Choroid plexus epithelial cell (primary cell): ENCODE results near the gene ZNF467.

Experiments
- DNase-seq: peaks from one replicate; pipeline ENCODE4 v3.0.0-alpha.2; 2010; ENCODE audit warnings: low read depth
- H3K4me3 ChIP-seq: 2 replicates; pipeline ENCODE4 v1.5.1; 2011; ENCODE audit warnings: low read depth, mild to moderate bottlenecking, control low read depth, low read length, moderate library complexity
- TF ChIP-seq, protein P1 (sequence below): conservative IDR thresholded peaks from 2 replicates; pipeline ENCODE4 v1.5.1; 2011; ENCODE audit warnings: low read depth, mild to moderate bottlenecking, control low read depth, inconsistent platforms, low read length, moderate library complexity

Gene ZNF467

DNA sequence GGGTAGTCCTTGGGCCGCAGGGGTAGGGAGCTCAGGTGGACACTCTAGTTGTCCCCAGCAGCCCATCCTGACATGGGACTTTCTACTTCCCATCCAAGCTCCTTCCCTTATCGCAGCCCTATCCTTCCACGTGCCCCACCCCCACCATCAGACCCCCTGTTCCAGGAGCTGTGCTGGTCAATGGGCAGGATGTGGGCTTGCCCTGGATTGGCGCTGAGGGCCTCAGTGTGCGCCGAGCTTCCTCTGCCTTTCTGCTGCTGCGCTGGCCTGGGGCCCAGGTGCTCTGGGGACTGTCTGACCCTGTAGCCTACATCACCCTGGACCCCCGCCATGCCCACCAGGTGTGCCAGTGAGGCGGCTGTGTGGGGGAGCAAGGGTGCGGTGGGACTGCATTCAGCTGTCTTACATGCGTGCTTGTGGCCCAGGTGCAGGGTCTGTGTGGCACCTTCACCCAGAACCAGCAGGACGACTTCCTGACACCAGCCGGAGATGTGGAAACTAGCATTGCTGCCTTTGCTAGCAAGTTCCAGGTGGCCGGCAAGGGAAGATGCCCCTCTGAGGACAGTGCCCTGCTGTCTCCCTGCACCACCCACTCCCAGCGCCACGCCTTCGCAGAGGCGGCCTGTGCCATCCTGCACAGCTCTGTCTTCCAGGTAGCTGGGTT is 9.4 kb upstream of the ZNF467 start:
- H3K4me3 ChIP-seq = no peak overlapping the region
- DNase-seq = no peak
- TF ChIP-seq, protein P1, sequence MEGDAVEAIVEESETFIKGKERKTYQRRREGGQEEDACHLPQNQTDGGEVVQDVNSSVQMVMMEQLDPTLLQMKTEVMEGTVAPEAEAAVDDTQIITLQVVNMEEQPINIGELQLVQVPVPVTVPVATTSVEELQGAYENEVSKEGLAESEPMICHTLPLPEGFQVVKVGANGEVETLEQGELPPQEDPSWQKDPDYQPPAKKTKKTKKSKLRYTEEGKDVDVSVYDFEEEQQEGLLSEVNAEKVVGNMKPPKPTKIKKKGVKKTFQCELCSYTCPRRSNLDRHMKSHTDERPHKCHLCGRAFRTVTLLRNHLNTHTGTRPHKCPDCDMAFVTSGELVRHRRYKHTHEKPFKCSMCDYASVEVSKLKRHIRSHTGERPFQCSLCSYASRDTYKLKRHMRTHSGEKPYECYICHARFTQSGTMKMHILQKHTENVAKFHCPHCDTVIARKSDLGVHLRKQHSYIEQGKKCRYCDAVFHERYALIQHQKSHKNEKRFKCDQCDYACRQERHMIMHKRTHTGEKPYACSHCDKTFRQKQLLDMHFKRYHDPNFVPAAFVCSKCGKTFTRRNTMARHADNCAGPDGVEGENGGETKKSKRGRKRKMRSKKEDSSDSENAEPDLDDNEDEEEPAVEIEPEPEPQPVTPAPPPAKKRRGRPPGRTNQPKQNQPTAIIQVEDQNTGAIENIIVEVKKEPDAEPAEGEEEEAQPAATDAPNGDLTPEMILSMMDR = no peak

DNA sequence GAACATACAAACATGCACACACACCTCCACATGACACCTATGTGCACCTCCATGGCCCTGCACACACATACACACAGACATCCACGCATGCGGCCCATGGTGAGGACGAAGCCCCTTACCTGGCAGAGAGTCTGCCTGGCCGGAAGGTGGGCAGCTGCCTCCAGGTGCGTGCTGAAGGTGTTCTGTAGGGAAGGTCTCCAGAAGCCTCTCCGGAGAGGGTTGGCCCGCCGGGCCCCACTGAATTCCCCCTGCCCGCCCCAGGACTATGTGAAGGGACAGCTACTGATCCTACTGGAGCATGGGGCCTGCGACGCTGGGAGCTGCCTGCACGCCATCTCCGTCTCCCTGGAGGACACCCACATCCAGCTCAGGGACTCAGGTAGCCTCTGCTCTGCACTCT is 8.5 kb upstream of the ZNF467 start:
- no peak for DNase-seq
- TF ChIP-seq, protein P1 = no peak
- H3K4me3 ChIP-seq = no peak overlapping the region

DNA sequence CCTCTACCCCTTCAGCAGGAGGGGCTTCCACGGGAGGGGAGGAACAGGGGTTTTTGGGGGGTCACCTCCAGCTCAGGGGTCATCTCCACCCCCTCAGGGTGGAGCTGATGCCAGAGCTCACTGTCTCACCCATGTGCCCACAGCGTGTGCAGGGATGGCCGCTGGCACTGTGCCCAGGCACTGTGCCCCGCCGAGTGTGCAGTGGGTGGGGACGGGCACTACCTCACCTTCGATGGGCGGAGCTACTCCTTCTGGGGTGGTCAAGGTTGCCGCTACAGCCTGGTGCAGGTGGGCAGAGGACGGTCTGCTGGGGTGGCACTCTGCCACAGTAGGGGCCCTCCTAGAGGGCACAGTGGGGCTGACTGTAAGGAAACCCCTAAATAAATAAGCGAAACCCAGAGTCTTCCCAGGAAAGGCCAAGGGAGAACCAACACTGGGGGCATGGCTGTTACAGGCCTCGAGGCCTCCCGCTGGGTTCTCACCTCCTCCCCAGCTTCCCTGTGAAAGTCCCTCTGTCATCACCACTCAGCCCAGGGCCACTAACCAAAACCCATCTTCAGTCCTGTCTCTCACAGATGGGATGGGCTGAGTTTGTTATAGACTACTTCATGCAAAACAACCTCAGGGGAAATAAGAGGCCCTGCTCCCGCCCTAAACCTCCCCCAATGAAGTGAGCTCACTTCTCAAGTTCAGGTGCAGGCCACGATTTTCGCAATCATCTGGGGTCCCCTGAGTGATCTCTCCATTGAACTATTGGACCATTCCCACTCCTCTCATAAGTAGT is 7.4 kb upstream of the ZNF467 start:
- TF ChIP-seq, protein P1 = no peak
- H3K4me3 ChIP-seq = no peak overlapping the region
- DNase-seq = no peak

DNA sequence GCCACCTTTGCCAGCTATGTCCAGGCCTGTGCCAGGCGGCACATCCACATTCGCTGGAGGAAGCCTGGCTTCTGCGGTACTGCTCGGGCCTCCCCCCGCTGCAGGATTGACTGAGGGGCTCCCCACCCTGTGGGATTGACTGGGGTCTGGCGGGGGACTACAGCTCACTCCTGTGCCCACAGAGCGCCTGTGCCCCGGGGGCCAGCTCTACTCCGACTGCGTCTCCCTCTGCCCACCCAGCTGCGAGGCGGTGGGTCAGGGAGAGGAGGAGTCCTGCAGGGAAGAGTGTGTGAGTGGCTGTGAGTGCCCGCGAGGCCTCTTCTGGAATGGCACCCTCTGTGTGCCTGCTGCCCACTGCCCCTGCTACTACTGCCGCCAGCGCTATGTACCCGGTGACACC is 6.7 kb upstream of the ZNF467 start:
- no peak overlapping the region for H3K4me3 ChIP-seq
- no peak for DNase-seq
- TF ChIP-seq, protein P1 = no peak

DNA sequence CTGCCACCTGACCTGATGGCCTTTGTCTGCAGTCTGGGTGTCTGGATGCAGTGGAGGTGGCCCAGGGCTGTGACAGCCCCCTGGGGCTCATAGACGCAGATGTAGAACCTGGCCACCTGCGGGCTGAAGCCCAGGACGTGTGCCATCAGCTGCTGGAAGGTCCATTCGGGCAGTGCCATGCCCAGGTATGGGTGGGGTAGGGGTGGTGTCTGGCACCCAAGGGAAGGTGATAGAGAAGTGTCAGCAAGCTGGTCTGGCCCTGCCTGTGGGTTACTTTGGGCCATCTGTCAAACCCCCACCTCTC is 6.1 kb upstream of the ZNF467 start:
- TF ChIP-seq, protein P1 = no peak
- DNase-seq = no peak
- H3K4me3 ChIP-seq = no peak overlapping the region

DNA sequence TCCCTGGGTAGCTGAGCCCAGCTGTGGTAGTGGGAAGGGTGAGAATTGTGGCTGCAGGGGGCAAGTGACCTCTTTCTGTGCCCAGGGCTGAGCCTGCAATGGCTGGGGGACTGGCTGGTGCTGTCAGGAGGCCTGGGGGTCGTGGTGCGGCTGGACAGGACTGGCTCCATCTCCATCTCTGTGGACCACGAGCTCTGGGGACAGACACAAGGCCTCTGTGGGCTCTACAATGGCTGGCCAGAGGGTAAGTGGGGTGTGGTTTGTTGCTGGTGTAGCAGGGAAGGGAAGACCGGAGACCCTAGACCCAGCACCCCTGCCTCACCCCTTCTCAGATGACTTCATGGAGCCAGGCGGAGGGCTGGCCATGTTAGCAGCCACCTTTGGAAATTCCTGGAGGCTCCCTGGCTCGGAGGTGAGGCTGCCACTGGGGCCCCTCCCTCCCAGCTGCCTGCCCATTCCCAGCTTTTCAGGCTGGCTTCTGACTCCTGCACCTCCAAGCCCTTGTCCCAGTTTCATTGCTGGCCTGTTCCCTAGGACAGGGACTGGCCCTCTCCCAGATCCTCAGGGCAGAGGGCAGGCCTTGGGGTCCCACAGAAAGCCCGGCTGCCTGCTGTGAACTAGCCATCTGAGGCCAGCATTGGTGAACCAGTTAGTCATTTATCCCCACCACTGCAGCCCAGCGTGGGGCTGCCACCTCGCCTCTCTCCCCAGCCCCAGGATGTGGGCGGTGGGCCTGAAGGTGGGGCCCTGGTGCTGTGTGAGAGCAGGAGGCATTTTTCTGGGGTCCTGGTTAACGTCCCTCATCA is 5.5 kb upstream of the ZNF467 start:
- no peak for DNase-seq
- TF ChIP-seq, protein P1 = no peak
- H3K4me3 ChIP-seq = no peak overlapping the region

DNA sequence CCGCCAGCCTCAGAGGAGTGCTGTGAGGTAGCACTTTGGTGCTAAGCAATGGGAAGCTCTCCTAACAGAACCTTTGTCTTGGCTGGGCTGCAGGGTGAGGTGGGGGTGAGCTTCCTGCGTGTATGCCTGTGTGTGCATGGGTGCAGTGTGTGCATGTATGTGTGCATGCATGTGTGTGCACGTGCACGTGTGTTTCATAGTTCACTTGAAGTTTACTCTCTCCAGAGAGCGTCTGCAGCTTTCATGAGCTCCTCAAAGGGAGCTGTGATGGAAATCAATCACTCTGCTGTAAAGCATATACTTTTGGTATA is 4.9 kb upstream of the ZNF467 start:
- no peak overlapping the region for H3K4me3 ChIP-seq
- no peak for DNase-seq
- TF ChIP-seq, protein P1 = no peak
